NCI-H2107 treated with DMSO at 0.1 percent for 48 hours (cell line): ENCODE data around the gene AFF3.
A peak's percentile ranks its signal among the peaks of the same experiment; 100 is the strongest.

ENCODE experiments used
- DNase-seq: peaks from one replicate; lab custom pipeline; 2025; ENCODE audit not compliant: unreplicated experiment; lab: John Stamatoyannopoulos, UW

Gene AFF3

DNA sequence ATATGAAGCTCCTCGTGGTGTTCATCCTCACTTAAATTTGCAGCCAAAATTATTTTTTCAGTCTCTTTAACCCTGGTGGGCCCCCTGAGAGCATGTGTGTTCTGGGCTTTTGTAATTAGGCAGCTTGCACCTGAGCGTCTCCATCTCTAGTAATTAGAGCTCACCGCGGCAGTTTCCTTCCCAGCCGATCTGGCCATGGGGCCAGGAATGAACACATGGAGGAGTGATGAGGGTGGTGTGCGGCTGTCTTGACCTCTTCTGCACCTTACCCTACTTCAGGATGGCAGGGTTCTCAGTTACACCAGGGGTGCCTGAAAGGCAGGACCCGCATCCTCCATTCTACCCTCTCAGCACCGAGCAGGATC, 98.5 kb downstream of the AFF3 start:
- DNase-seq: no peak

GRCh38 chr2:100043081-100043890, 99.1 kb downstream of the AFF3 start:
- DNase-seq: no peak

GRCh38 chr2:100042562-100042961, 99.8 kb downstream of the AFF3 start:
- DNase-seq: no peak

- DNase-seq: no peak
These were observed 100.4 kb downstream of the AFF3 start for GRCh38 chr2:100041946-100042345.

DNA sequence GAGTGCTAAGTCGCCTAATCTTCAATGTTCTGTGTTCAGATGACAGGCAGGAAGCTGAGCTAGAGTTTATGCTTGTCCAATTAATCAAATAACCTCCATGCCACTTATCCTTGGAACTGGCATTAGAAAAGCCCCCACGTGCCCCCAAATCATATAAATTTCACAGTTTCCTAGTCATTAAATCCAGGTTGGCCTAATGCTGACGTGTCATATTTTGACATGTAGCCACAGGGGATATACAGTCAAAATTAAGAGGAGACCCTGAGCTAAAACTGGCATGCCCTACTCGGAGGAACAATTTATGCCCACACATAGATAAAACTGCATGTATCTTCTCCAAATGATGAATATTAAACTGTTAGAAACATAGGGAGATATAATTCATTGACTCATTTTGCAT, 101.0 kb downstream of the AFF3 start:
- no peak for DNase-seq

GRCh38 chr2:100040906-100041305, 101.5 kb downstream of the AFF3 start:
- no peak for DNase-seq

- DNase-seq: no peak
These were observed 103.0 kb downstream of the AFF3 start for GRCh38 chr2:100039291-100039980.

GRCh38 chr2:100038011-100038410, 104.4 kb downstream of the AFF3 start:
- no peak for DNase-seq

GRCh38 chr2:100036793-100037192, 105.6 kb downstream of the AFF3 start:
- peak; percentile 80 for DNase-seq

DNA sequence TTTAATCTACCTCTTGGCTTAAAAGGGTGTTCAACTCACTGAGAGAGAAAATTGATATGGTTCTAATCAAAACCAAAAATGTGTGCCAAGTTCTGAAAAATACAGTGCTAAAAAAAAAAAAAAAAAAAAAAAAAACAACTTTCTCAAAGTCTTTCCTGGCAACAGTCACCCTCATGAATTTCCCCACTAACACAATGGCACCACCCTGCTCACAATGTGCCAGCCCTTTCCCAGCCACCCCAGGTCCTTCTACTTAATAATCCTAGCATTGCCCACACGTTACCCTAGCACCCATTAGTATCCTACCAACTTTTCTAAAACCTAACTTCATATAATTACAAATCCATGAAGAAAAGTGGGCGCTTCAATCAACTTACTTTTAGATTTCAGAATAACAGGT, 106.4 kb downstream of the AFF3 start:
- no peak for DNase-seq

GRCh38 chr2:100034431-100034830, 108.0 kb downstream of the AFF3 start:
- no peak for DNase-seq

GRCh38 chr2:100033976-100034375, 108.4 kb downstream of the AFF3 start:
- DNase-seq: no peak

- no peak for DNase-seq
These were observed 110.8 kb downstream of the AFF3 start for GRCh38 chr2:100031604-100032003.

- no peak for DNase-seq
These were observed 112.9 kb downstream of the AFF3 start for GRCh38 chr2:100029460-100029859.

GRCh38 chr2:100021791-100022340, 120.5 kb downstream of the AFF3 start:
- no peak for DNase-seq

GRCh38 chr2:100019499-100019898, 122.9 kb downstream of the AFF3 start:
- no peak for DNase-seq

DNA sequence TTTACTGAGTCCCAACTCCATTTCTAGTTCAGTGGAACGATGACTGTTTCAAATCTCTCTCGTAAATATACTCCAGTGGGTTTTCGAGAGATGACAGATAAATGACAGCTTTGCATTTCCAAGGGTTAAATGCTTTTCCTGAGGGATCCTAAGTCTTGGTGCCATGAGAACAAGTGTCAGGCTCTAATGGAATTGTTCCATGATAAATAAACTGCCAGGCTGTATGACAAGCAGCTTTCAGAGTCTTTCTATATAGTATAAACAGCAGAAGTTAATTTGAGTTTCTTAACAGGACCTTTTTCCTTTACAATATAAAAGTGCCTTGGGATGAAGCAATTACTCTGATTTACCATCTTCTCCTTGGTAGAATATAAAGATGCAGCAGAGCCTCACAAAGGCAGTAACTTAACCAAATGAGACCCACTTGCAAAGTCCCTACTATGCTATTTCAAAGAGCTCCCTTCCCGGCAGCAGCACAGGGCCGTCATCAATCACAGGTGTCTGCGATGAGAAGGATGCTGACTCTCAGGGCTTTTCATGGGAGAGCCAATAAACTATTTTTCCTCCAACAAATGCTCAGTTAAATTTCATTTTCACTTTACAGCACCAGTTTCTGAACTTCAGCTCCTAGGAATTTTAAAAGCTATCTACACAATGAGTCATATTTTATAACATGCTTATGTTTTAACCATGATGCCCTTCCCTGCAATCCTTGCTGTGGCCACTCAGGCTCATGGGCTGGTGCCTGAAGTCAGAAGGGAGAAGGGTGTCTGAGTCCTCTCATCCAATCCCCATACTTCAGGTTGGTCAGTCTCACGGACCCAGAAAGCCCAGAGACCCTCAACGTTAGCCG, 123.8 kb downstream of the AFF3 start:
- no peak for DNase-seq

GRCh38 chr2:100017633-100018032, 124.8 kb downstream of the AFF3 start:
- peak; percentile 33 for DNase-seq

- DNase-seq: no peak
These were observed 125.6 kb downstream of the AFF3 start for GRCh38 chr2:100016756-100017155.

DNA sequence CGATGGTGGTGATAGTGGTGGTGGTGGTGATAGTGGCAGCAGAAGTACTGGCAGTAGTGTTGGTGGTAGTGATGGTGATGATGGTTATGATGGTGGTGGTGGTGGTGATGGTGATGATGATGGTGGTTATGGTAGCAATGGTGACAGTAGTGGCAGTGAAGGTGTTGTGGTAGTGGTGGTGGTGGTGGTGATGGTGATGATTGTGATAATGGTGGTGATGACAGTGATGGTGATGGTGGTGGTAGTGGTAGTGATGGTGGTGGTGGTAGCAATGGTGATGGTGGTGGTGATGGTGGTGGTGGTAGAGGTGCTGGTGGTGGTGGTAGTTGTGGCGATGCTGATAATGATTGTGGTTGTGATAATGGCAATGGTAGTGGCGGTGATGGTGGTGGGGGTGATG, 126.5 kb downstream of the AFF3 start:
- no peak for DNase-seq

DNA sequence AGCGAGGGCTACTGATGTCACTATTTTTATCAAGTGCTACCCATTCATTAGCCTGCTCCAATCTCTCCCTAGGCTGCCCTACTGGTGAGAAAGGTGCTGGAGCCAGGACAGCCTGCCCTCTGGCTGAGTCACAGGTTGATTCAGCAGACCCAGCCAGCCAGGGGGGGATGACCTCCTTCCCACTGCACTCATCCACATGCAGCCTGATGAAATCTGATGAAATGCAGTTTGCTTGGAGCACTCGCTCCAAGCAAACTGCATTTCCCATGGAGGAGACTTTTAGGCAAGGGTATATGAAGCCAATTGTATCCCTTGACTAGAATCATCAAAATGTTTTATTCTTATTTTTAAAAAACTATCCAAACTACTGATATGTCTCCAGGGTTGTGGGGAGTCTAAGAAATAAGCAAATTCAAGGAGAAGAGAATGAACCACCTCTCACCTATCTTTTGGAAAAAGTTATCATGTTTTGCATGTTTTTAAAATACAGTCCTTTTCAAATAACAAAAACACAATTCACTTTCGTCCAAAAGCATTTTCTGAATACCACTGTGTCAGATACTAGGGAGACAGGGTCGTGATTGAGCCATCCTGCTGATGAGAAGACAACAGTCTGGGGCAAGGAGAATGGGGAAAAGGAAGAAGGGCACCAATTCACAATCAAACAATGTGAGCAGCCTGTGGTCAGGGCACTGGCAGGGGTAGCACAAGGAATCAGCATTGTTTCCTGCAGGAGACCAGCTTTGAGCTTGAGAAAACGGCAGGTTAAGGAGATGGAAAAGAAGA, 128.3 kb downstream of the AFF3 start:
- DNase-seq: no peak
